ENCODE data around the gene PPP1R1B.

DNA sequence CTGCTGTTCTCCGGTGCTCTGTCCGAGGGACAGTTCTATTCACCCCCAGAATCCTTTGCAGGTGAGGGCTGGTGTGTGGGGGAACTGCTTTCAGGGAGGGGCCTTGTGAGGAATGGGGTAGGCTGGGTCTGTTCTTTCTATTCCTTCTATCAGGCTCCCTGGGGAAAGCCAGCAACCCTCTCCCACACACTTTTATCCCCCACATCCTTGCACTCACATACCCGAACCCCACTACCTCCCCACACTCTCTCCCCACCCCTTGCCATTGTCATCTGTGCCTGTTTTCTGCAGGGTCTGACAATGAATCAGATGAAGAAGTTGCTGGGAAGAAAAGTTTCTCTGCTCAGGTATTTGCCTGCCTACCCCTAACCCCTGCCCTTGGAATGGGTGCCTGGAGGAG lies 32.0 kb downstream of the PPP1R1B start:
- TF ChIP-seq EZH2 (IDR thresholded peaks at IDR 0.05; ENCODE audit: low read length), result no peak
- TF ChIP-seq, protein P1, sequence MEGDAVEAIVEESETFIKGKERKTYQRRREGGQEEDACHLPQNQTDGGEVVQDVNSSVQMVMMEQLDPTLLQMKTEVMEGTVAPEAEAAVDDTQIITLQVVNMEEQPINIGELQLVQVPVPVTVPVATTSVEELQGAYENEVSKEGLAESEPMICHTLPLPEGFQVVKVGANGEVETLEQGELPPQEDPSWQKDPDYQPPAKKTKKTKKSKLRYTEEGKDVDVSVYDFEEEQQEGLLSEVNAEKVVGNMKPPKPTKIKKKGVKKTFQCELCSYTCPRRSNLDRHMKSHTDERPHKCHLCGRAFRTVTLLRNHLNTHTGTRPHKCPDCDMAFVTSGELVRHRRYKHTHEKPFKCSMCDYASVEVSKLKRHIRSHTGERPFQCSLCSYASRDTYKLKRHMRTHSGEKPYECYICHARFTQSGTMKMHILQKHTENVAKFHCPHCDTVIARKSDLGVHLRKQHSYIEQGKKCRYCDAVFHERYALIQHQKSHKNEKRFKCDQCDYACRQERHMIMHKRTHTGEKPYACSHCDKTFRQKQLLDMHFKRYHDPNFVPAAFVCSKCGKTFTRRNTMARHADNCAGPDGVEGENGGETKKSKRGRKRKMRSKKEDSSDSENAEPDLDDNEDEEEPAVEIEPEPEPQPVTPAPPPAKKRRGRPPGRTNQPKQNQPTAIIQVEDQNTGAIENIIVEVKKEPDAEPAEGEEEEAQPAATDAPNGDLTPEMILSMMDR (optimal IDR thresholded peaks at IDR 0.05 in 1 of 3, IDR thresholded peaks at IDR 0.05 in 1 of 3, conservative IDR thresholded peaks at IDR 0.05 in 1 of 3; ENCODE audit: extremely low read depth in 1 of 3, insufficient read depth in 2 of 3, low read length in 3 of 3), result no peak
